H1 (cell line): Measurements from ENCODE around the gene TXK.

ENCODE experiments used
- CTCF ChIP-seq, 3 experiments: IDR thresholded peaks; 1 replicate in 2 of 3; 2 replicates in 1 of 3; pipeline versions ENCODE4 v1.5.1 to v1.6.1; 2011; ENCODE audit warnings: low read length in 3 of 3, mild to moderate bottlenecking in 3 of 3, inconsistent platforms in 2 of 3, low read depth in 1 of 3, moderate library complexity in 1 of 3; ENCODE audit not compliant: insufficient read depth in 1 of 3; ENCODE audit errors: control extremely low read depth in 1 of 3
- JUN ChIP-seq: IDR thresholded peaks from 2 replicates; pipeline ENCODE4 v1.6.1; 2011; ENCODE audit warnings: low read depth, mild to moderate bottlenecking, improper control_type of control experiment, low read length

- TF ChIP-seq JUN (no peak), CTCF (IDR thresholded peaks at IDR 0.05; ENCODE audit: control extremely low read depth in 1 of 3, insufficient read depth in 1 of 3, low read depth in 1 of 3, low read length in 3 of 3) (peak; percentile 20 to 53 (median 27); a peak in 3 of 4 replicates)
Observed at GRCh38 chr4:48082956-48083355, 51.1 kb downstream of the TXK start.
